ENCODE data around the gene STARD13. TPM values are rescaled to one million over a fixed set of nuclear protein-coding genes. Genes with fewer than 3 reads are reported as not detected.

The STARD13 gene, protein sequence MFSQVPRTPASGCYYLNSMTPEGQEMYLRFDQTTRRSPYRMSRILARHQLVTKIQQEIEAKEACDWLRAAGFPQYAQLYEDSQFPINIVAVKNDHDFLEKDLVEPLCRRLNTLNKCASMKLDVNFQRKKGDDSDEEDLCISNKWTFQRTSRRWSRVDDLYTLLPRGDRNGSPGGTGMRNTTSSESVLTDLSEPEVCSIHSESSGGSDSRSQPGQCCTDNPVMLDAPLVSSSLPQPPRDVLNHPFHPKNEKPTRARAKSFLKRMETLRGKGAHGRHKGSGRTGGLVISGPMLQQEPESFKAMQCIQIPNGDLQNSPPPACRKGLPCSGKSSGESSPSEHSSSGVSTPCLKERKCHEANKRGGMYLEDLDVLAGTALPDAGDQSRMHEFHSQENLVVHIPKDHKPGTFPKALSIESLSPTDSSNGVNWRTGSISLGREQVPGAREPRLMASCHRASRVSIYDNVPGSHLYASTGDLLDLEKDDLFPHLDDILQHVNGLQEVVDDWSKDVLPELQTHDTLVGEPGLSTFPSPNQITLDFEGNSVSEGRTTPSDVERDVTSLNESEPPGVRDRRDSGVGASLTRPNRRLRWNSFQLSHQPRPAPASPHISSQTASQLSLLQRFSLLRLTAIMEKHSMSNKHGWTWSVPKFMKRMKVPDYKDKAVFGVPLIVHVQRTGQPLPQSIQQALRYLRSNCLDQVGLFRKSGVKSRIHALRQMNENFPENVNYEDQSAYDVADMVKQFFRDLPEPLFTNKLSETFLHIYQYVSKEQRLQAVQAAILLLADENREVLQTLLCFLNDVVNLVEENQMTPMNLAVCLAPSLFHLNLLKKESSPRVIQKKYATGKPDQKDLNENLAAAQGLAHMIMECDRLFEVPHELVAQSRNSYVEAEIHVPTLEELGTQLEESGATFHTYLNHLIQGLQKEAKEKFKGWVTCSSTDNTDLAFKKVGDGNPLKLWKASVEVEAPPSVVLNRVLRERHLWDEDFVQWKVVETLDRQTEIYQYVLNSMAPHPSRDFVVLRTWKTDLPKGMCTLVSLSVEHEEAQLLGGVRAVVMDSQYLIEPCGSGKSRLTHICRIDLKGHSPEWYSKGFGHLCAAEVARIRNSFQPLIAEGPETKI
- total RNA-seq = 19.3 and 21.9 TPM in 2 replicates

GRCh38 chr13:33285420-33286124, at the start of gene STARD13:
Gene STARD13 (minus strand): TSS chr13:33285755. CDS start chr13:33285638, 117 bp downstream.
- peak; percentile 96 for DNase-seq (ENCODE audit: low read depth in 2 of 2)

- peak; percentile 14 to 79 for DNase-seq (ENCODE audit: low read depth in 2 of 2)
Observed at GRCh38 chr13:33334831-33335230, 49.3 kb upstream of the STARD13 start.

DNA sequence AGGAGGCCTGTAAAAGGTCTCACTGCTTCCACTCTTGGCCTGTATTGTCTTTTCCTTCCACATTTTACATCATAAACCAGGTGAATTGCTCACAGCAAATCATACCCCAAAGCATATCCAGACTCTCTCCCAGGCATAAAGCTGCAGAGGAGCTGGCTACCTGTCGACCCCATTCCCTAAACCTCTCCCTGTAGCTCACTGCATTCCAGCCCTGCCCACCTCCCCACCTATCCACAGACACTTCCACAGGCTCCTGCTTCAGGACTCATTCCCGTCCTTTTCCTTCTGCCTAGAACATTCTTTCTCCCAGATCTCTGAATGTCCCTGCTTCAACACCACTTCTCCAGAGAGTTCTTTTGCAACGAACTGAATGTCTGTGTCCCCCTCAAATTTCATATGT, 46.4 kb upstream of the STARD13 start:
- no peak for DNase-seq (ENCODE audit: low read depth in 2 of 2)

- no peak for DNase-seq (ENCODE audit: low read depth in 2 of 2)
Observed at GRCh38 chr13:33330483-33330882, 44.9 kb upstream of the STARD13 start.

DNA sequence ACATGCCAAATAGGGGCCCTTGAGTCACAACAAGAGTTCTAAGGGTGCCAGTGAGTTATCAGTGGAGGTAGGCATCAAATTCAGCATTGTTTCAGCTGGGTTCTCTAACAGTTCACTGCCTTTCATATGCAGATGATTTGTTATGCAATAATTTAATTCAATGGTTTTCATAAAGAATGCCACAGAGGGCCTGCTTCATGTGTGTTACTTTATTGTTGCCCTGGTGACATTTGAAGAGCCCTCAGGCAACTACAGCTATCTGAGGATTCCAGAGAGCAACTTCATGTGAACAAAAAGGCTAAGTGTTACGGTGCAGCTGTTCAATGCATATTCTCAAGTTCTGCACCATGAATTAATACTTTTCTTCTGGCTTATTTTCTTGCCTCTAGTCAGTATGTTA, 43.1 kb upstream of the STARD13 start:
- no peak for DNase-seq (ENCODE audit: low read depth in 2 of 2)

GRCh38 chr13:33326723-33327122, 41.2 kb upstream of the STARD13 start:
- DNase-seq (ENCODE audit: low read depth in 2 of 2) = no peak

GRCh38 chr13:33326246-33326645, 40.7 kb upstream of the STARD13 start:
- peak in 1 of 2 donors; percentile 34 for DNase-seq (ENCODE audit: low read depth in 2 of 2)

DNA sequence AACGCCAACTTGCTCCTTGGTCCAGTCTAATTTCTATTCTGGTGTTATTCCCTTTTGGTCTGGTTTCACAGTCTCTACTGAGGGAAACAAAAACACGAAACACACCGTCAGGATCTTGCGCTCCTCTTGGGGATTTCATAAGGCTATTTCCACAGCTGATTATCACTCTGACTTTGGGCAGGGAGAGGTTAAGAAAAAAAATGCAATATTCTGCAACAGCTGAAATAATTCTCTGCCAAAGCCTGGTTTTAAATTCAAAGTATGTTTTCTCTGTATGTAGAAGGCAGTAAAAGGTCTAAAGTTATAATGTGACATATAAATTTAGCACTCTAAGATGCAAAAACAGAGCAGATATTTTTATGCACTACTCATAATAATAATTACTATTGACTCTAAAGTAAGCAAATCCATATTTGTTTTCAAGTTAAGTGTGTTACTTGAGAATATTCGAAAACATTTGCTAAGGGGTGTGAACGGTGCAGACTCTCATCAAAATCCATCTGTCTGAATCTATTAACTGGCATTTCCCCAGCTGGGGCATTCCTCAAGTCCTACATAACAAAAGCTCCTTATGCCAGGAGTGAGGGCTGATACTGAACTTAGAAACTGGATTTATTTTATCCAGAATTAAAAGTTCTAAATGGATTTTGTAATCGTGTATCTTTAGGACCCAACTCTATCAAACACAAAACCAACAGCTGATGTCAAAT, 38.4 kb upstream of the STARD13 start:
- DNase-seq (ENCODE audit: low read depth in 2 of 2) = no peak

GRCh38 chr13:33322965-33323668, 37.6 kb upstream of the STARD13 start:
- DNase-seq (ENCODE audit: low read depth in 2 of 2) = no peak

- DNase-seq (ENCODE audit: low read depth in 2 of 2) = no peak
Observed at GRCh38 chr13:33322543-33322809, 36.9 kb upstream of the STARD13 start.

DNA sequence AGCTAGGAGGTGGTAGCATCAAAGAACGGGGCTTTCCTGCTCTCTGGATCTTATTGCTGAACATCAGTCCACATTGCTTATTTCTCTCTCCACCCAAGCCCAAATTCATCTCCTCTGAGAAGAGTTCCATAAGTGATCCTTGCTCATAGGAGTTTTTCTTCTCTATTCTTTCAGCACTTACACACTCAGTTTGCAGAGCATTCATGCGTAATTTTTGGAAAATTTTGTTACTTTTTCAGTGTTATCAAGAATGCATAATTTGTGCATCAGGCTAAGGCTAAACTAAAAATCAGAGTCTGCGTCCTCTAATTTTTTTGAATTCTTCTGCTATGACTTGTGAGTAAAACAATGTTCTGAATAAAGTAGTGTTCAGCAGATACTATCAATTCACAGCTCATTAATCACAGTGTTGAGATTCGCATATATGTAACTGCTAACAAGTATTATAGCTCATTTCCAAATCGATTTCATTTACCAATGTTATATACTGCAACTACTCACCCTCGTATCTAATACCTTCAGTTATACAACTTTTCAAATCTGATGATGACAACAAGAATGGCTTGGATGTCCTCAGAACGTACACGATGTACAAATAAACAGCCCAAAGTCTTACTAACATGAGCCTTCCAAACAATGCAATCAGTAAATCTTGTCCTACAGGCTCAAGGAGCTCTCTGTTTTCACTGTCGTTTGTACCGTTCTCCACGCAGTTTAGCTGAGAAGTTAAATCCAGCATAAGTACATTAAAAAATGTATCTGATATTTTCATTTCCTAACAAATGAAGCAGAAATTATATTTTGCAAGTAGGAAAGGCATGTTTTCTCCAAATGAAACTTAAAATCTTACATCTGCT, 36.4 kb upstream of the STARD13 start:
- DNase-seq (ENCODE audit: low read depth in 2 of 2) = no peak

DNA sequence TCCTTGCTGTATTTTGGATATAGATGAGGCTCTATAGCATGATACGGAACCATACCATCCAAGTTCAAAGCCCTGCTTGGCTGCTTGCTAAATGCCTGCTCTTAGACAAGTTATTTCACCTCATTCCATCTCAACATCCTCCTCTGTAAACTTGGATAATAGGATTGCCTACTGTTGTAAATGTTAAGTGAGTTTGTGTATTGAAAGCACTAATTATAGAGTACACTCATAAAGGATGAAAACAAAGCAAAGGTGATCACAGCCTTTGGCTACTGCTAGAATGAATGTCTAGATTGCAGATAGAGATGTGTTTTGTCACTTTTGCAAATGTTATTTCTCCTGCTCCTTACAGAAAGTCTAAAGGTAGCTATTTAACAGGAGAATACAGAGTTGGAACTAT, 34.3 kb upstream of the STARD13 start:
- DNase-seq (ENCODE audit: low read depth in 2 of 2) = no peak

- DNase-seq (ENCODE audit: low read depth in 2 of 2) = no peak
Observed at GRCh38 chr13:33318744-33319143, 33.2 kb upstream of the STARD13 start.

DNA sequence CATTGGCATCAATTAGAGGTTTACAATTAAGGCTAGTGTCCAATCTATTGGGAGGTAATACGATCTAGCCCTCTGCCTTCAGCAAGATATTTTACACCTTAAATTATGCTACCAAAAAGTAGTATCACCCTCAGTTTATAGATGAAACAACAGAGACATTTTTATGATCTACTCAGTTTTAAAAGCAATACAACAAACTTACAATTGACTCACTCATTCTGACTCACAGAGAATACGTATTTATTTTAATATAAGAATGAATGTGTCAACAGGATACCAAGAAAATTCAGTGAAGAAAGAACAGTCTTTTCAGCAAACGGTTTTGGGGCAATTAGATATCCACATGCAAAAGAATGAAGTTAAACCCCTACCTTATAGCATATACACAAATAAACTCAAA, 32.5 kb upstream of the STARD13 start:
- no peak for DNase-seq (ENCODE audit: low read depth in 2 of 2)

DNA sequence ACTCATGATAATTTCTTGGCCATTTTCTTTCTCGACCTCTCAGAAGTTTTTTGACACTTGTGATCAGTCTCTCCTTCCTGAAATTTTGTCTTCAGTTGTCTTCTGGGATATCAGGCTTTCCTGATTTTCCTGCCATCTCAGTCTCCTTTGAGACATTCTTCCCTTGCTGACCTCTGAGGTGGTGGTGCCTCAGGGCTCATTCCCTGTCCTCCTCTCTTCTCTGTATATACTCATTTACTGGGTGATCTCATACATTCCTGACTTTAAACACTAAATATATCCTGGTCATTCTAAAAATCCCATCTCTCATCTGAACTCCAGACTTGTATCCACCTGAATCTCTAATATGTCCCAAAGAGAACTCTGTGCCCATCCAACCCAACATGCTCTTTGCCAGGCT, 31.3 kb upstream of the STARD13 start:
- DNase-seq (ENCODE audit: low read depth in 2 of 2) = no peak

GRCh38 chr13:33313504-33313903, 27.9 kb upstream of the STARD13 start:
- DNase-seq (ENCODE audit: low read depth in 2 of 2) = no peak

DNA sequence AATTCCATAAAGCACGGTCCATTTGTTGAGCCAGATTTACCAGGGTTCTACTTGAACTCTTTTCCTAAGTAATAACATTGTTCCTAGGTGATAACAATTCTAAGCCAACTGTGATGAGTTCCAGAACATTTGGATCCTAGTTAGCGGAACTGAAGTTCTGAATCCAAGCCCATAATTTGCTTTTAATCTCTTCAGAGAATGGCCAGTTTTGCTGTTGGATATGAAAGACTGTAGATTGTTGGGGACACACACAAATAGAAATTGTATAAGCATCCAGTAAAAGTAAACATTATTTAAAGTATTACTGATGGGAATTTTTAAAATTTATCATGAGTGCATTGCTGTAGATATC, 27.3 kb upstream of the STARD13 start:
- DNase-seq (ENCODE audit: low read depth in 2 of 2) = no peak

- DNase-seq (ENCODE audit: low read depth in 2 of 2) = peak in 1 of 2 donors; percentile 38
Observed at GRCh38 chr13:33312150-33312860, 26.8 kb upstream of the STARD13 start.

GRCh38 chr13:33311040-33311439, 25.5 kb upstream of the STARD13 start:
- DNase-seq (ENCODE audit: low read depth in 2 of 2) = no peak

Measured in dermis microvascular lymphatic vessel endothelial cell (primary cell).